Measurements from ENCODE around the gene TMPRSS5. TPM values are rescaled to one million over a fixed set of nuclear protein-coding genes. Genes with fewer than 3 reads are reported as not detected.

Gene TMPRSS5
- total and polyA plus RNA-seq, 2 of the 13 experiments (the other 11 are each of a cell fraction or from before 2014, with no cell fraction given): 0.40 to 0.96 TPM

DNA sequence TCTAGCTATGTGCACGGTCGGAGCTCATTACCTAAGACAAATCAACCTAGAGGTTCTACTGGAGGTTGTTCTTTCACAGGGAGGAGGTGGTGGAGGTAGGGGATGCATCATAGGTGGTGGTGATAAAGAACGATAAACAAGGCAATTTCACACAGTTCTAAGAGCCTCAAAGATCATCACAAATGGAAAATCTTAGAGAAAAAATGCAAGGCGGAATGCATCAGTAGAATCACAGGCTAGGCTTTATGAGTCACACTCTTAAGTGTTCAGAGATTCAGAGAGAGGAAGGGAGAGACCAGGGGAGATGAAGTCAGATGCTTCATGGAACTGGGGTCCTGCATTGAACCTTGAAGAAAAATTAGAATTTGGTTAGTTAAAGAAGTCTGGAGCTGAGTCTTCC, 58.3 kb downstream of the TMPRSS5 start:
- Histone ChIP-seq H3K4me2 (ENCODE audit: low read depth, low read length) (no peak overlapping the region), H3K4me3 (replicated peaks in 1 of 3; ENCODE audit: insufficient read depth in 1 of 3, low read depth in 2 of 3, low read length in 3 of 3) (no peak overlapping the region), H2AFZ (ENCODE audit: low read length) (no peak overlapping the region), H3K36me3 (replicated peaks in 1 of 2; ENCODE audit: control insufficient read depth in 1 of 2, insufficient read depth in 2 of 2, low read length in 2 of 2) (no peaks in the 10 kb centered on the region), H4K20me1 (ENCODE audit: insufficient read depth, low read length) (no peaks in the 10 kb centered on the region), H3K9me3 (ENCODE audit: low read length) (no peaks in the 10 kb centered on the region), H3K27ac (ENCODE audit: extremely low read length, insufficient read depth, low read length) (no peak overlapping the region), H3K27me3 (ENCODE audit: control insufficient read depth in 1 of 2, insufficient read depth in 2 of 2, low read length in 2 of 2) (peaks cover 3 to 40% of the 10 kb centered on the region in 2 experiments; a peak in 4 of 5 replicates), H3K9ac (ENCODE audit: insufficient read depth, low read depth, low read length) (no peak overlapping the region), H3K4me1 (ENCODE audit: insufficient read depth, low read length) (no peaks in the 10 kb centered on the region), H3K79me2 (ENCODE audit: insufficient read depth, low read length) (no peaks in the 10 kb centered on the region)
- no peak for DNase-seq (ENCODE audit: low spot score)
- BruUV-seq (replicated peaks): no TSS peak
- CTCF ChIA-PET (ENCODE audit: low intra/inter-chr PET ratio, low total read pairs): no interaction called here
- ATAC-seq: no peak
- FAIRE-seq: no peak
- in situ Hi-C loops (cut with HindIII; ENCODE audit: extremely low pct_ligation_motif_present, low pct_unique_long_range_greater_than_20kb) (no loop called here), intact Hi-C loops (cut with micrococcal nuclease; ENCODE audit: unreplicated experiment) (no loop called here)
- POLR2A ChIA-PET: no interaction called here
- WGBS (ENCODE audit: low lambda C conversion rate): 6% methylated on average over 4 of the region's 4 CpGs
- no peak for TF ChIP-seq RFXANK (CRISPR knock-in tag; IDR thresholded peaks at IDR 0.05)
- TF ChIP-seq, protein P1, sequence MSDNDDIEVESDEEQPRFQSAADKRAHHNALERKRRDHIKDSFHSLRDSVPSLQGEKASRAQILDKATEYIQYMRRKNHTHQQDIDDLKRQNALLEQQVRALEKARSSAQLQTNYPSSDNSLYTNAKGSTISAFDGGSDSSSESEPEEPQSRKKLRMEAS (IDR thresholded peaks at IDR 0.05): no peak
- no peak for TF ChIP-seq TCF7L2 (IDR thresholded peaks at IDR 0.05; ENCODE audit: low read depth, low read length)
- TF ChIP-seq, protein P2, sequence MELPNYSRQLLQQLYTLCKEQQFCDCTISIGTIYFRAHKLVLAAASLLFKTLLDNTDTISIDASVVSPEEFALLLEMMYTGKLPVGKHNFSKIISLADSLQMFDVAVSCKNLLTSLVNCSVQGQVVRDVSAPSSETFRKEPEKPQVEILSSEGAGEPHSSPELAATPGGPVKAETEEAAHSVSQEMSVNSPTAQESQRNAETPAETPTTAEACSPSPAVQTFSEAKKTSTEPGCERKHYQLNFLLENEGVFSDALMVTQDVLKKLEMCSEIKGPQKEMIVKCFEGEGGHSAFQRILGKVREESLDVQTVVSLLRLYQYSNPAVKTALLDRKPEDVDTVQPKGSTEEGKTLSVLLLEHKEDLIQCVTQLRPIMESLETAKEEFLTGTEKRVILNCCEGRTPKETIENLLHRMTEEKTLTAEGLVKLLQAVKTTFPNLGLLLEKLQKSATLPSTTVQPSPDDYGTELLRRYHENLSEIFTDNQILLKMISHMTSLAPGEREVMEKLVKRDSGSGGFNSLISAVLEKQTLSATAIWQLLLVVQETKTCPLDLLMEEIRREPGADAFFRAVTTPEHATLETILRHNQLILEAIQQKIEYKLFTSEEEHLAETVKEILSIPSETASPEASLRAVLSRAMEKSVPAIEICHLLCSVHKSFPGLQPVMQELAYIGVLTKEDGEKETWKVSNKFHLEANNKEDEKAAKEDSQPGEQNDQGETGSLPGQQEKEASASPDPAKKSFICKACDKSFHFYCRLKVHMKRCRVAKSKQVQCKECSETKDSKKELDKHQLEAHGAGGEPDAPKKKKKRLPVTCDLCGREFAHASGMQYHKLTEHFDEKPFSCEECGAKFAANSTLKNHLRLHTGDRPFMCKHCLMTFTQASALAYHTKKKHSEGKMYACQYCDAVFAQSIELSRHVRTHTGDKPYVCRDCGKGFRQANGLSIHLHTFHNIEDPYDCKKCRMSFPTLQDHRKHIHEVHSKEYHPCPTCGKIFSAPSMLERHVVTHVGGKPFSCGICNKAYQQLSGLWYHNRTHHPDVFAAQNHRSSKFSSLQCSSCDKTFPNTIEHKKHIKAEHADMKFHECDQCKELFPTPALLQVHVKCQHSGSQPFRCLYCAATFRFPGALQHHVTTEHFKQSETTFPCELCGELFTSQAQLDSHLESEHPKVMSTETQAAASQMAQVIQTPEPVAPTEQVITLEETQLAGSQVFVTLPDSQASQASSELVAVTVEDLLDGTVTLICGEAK (IDR thresholded peaks at IDR 0.05): no peak
- TF ChIP-seq, protein P2 (CRISPR knock-in tag; IDR thresholded peaks at IDR 0.05): no peak
- TF ChIP-seq, protein P3, sequence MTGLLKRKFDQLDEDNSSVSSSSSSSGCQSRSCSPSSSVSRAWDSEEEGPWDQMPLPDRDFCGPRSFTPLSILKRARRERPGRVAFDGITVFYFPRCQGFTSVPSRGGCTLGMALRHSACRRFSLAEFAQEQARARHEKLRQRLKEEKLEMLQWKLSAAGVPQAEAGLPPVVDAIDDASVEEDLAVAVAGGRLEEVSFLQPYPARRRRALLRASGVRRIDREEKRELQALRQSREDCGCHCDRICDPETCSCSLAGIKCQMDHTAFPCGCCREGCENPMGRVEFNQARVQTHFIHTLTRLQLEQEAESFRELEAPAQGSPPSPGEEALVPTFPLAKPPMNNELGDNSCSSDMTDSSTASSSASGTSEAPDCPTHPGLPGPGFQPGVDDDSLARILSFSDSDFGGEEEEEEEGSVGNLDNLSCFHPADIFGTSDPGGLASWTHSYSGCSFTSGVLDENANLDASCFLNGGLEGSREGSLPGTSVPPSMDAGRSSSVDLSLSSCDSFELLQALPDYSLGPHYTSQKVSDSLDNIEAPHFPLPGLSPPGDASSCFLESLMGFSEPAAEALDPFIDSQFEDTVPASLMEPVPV (CRISPR knock-in tag; IDR thresholded peaks at IDR 0.05): no peak
- no peak for TF ChIP-seq YEATS4 (CRISPR knock-in tag; IDR thresholded peaks at IDR 0.05; ENCODE audit: borderline replicate concordance)
- TF ChIP-seq, protein P4, sequence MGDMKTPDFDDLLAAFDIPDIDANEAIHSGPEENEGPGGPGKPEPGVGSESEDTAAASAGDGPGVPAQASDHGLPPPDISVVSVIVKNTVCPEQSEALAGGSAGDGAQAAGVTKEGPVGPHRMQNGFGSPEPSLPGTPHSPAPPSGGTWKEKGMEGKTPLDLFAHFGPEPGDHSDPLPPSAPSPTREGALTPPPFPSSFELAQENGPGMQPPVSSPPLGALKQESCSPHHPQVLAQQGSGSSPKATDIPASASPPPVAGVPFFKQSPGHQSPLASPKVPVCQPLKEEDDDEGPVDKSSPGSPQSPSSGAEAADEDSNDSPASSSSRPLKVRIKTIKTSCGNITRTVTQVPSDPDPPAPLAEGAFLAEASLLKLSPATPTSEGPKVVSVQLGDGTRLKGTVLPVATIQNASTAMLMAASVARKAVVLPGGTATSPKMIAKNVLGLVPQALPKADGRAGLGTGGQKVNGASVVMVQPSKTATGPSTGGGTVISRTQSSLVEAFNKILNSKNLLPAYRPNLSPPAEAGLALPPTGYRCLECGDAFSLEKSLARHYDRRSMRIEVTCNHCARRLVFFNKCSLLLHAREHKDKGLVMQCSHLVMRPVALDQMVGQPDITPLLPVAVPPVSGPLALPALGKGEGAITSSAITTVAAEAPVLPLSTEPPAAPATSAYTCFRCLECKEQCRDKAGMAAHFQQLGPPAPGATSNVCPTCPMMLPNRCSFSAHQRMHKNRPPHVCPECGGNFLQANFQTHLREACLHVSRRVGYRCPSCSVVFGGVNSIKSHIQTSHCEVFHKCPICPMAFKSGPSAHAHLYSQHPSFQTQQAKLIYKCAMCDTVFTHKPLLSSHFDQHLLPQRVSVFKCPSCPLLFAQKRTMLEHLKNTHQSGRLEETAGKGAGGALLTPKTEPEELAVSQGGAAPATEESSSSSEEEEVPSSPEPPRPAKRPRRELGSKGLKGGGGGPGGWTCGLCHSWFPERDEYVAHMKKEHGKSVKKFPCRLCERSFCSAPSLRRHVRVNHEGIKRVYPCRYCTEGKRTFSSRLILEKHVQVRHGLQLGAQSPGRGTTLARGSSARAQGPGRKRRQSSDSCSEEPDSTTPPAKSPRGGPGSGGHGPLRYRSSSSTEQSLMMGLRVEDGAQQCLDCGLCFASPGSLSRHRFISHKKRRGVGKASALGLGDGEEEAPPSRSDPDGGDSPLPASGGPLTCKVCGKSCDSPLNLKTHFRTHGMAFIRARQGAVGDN (CRISPR knock-in tag; IDR thresholded peaks at IDR 0.05): no peak
